Neural crest cell (in vitro differentiated cells): ENCODE measurements around the gene WDR47. TPM values are rescaled to one million over a fixed set of nuclear protein-coding genes. Genes with fewer than 3 reads are reported as not detected.
"Not testable (repeated sequence)": the region's sequence is repeated elsewhere in the genome, so short reads cannot be mapped to it uniquely, and the experiment has no call there.

Source experiments
- DNase-seq: peaks from one replicate; pipeline ENCODE4 v3.0.0; 2021; ENCODE audit warnings: low read depth, mixed read lengths, low spot score
- H3K27ac Mint-ChIP-seq: one replicate; pipeline ENCODE4 v1.8.0; 2021; ENCODE audit warnings: mild to moderate bottlenecking, mixed read lengths; ENCODE audit not compliant: unreplicated experiment
- H3K27me3 Mint-ChIP-seq: 2 replicates; pipeline ENCODE4 v1.8.0; 2021; ENCODE audit warnings: low read depth, mild to moderate bottlenecking, mixed read lengths
- H3K36me3 Mint-ChIP-seq: 2 replicates; pipeline ENCODE4 v1.8.0; 2021; ENCODE audit warnings: low read depth, mild to moderate bottlenecking, mixed read lengths
- H3K4me1 Mint-ChIP-seq: 2 replicates; pipeline ENCODE4 v1.8.0; 2021; ENCODE audit warnings: mixed read lengths
- H3K4me3 Mint-ChIP-seq: one replicate; pipeline ENCODE4 v1.8.0; 2021; ENCODE audit warnings: mild to moderate bottlenecking, mixed read lengths
- H3K9me3 Mint-ChIP-seq: 2 replicates; pipeline ENCODE4 v1.8.0; 2021; ENCODE audit warnings: mixed read lengths
- total RNA-seq: library from RNA; stranded (reverse); gene quantifications from 2 replicates; pipeline ENCODE4 v1.2.1, GENCODE V29; 2021
- TF ChIP-seq, protein P1 (sequence below): fragments of 200-600 bp; sonication (generic); conservative IDR thresholded peaks from 2 replicates; pipeline ENCODE4 v1.5.0; 2021; ENCODE audit warnings: antibody characterized with exemption, mild to moderate bottlenecking

Gene WDR47
- total RNA-seq, 1 donor from 2014 or later = 18.0 TPM

DNA sequence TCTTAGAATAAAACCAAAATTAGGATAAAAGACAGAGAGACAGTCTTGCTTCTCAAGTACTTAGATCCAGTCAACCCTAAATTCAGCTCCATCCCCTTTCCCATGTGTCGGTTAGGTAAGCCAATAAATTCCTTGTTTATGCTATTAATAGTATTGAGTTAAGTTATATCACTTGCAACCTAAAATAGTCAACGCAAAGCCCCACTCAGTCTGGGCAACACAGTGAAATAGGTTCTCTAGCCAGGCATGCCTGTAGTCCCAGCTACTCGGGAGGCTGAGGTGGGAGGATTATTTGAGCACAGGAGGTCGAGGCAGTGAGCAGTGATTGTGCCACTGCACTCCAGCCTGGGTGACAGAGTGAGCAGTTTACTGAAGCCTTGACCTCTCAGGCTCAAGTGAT lies 19.3 kb upstream of the WDR47 start:
- Mint-ChIP-seq H3K27me3 (no peaks in the 10 kb centered on the region), H3K27ac (no peak overlapping the region), H3K4me1 (no peaks in the 10 kb centered on the region), H3K36me3 (peaks cover 2% of the 10 kb centered on the region), H3K4me3 (no peak overlapping the region), H3K9me3 (no peaks in the 10 kb centered on the region)
- DNase-seq = no peak
- TF ChIP-seq, protein P1, sequence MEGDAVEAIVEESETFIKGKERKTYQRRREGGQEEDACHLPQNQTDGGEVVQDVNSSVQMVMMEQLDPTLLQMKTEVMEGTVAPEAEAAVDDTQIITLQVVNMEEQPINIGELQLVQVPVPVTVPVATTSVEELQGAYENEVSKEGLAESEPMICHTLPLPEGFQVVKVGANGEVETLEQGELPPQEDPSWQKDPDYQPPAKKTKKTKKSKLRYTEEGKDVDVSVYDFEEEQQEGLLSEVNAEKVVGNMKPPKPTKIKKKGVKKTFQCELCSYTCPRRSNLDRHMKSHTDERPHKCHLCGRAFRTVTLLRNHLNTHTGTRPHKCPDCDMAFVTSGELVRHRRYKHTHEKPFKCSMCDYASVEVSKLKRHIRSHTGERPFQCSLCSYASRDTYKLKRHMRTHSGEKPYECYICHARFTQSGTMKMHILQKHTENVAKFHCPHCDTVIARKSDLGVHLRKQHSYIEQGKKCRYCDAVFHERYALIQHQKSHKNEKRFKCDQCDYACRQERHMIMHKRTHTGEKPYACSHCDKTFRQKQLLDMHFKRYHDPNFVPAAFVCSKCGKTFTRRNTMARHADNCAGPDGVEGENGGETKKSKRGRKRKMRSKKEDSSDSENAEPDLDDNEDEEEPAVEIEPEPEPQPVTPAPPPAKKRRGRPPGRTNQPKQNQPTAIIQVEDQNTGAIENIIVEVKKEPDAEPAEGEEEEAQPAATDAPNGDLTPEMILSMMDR = no peak

DNA sequence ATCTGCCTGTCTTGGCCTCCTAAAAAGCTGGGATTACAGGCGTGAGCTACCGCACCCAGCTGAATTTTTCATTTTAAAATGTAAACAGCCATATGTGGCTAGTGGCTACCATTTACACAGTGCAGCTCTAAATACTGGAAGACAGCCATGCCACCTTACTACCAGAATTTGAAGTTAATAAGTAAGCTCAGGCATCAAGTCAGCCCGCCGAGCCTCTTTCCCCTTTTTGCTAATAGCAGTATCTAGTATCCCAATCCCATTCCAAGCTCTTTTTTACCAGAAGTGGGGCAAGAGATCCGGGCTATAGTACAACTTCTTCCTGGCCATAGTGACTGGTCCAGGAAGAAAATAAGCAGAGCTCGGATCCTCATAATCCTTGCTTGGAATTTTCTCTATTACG lies 18.8 kb upstream of the WDR47 start:
- Mint-ChIP-seq H3K27ac (no peak overlapping the region), H3K9me3 (no peaks in the 10 kb centered on the region)
- no peak for DNase-seq

GRCh38 chr1:109059026-109059425 lies 17.1 kb upstream of the WDR47 start:
- Mint-ChIP-seq H3K27ac (no peak overlapping the region), H3K9me3 (no peaks in the 10 kb centered on the region), H3K4me3 (no peak overlapping the region), H3K4me1 (no peaks in the 10 kb centered on the region), H3K27me3 (no peaks in the 10 kb centered on the region), H3K36me3 (no peaks in the 10 kb centered on the region)
- no peak for DNase-seq
- TF ChIP-seq, protein P1 = no peak

More for the DNA sequence above, 18.8 kb upstream of the WDR47 start:
- Mint-ChIP-seq H3K27me3 (no peaks in the 10 kb centered on the region), H3K36me3 (peaks cover 2% of the 10 kb centered on the region), H3K4me3 (no peak overlapping the region), H3K4me1 (no peaks in the 10 kb centered on the region)
- TF ChIP-seq, protein P1 = no peak

DNA sequence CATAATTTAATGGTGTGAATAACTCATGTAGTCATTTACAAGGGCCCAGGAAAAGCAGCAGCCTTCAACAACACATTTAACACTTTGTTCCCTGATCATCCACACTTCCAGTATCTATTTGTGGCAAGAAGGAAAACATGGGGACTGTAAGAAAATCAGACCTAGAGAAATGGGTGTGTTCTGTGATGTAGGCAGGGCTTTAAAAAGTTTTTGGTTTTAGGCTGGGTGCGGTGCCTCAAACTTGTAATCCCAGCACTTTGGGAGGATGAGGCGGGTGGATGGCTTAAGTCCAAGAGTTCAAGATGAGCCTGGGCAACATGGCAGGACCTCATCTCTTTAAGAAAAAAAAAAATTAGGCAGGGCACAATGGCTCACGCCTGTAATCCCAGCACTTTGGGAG lies 14.2 kb upstream of the WDR47 start:
- Mint-ChIP-seq H3K9me3 (no peaks in the 10 kb centered on the region), H3K27me3 (no peaks in the 10 kb centered on the region), H3K4me1 (no peaks in the 10 kb centered on the region), H3K4me3 (no peak overlapping the region), H3K36me3 (no peaks in the 10 kb centered on the region), H3K27ac (no peak overlapping the region)
- no peak for DNase-seq
- TF ChIP-seq, protein P1 = no peak

- H3K9me3 Mint-ChIP-seq, H3K27ac Mint-ChIP-seq: not testable (repeated sequence)
These were observed 10.2 kb upstream of the WDR47 start for GRCh38 chr1:109052145-109052544.

DNA sequence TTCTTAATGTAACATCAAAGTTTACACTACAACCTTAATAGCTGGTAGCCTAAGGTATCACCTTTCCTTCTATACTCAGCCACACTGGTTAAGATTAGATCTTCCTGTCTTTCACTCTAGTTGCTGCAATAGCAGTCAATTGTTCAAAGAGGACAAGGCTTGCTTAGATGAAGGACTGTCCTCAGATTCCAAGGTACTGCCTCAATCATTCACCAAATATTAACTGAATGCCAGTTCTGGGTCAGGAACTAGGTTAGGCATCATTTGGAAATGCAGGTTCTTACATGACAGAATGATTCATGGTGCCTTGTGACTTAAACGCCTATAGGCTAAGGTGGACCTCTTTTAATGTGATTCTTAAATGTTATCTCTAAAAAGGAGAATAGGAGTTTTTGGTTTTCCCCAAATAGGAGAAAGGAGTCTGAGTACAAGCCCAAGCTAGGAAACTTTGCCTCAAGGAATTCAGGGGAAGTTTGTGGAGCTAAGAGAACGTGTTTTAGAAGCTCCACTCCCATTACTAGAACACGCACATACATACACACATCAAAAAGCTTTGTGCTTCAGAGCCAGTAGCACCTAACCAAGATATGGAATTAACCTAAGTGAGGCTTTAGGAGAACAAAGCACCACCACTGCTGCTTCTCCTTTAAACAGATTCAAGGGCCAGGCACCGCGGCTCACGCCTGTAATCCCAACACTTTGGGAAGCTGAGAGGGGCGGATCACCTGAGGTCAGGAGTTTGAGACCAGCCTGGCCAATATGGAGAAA lies 8.5 kb upstream of the WDR47 start:
- Mint-ChIP-seq H3K36me3 (no peaks in the 10 kb centered on the region), H3K4me3 (no peak overlapping the region), H3K4me1 (no peaks in the 10 kb centered on the region), H3K27me3 (peaks cover 5% of the 10 kb centered on the region), H3K27ac (no peak overlapping the region), H3K9me3 (no peaks in the 10 kb centered on the region)
- DNase-seq = no peak
- TF ChIP-seq, protein P1 = no peak

More at GRCh38 chr1:109052145-109052544, 10.2 kb upstream of the WDR47 start:
- not testable (repeated sequence) for H3K36me3 Mint-ChIP-seq, DNase-seq, H3K4me3 Mint-ChIP-seq, H3K27me3 Mint-ChIP-seq, H3K4me1 Mint-ChIP-seq
